Measurements from ENCODE around the gene C11orf91.

The C11orf91 gene

GRCh38 chr11:33674035-33674814 is 26.4 kb downstream of the C11orf91 start:
- H4K20me1 ChIP-seq = no peaks in the 10 kb centered on the region
- H3K4me1 ChIP-seq = peaks cover 0 to 20% (median 6%) of the 10 kb centered on the region in 10 experiments; a peak in 11 of 20 replicates
- no peak for TF ChIP-seq Cebpa-rat (IDR thresholded peaks at IDR 0.05)
- H3K27ac ChIP-seq = no peak overlapping the region
- no peak overlapping the region for H3K4me3 ChIP-seq
- H3K4me2 ChIP-seq = no peak overlapping the region
- peaks cover 0 to 13% (median 10%) of the 10 kb centered on the region in 11 experiments; a peak in 14 of 22 replicates for H3K9me3 ChIP-seq (replicated peaks in 1 of 11)
- no peak overlapping the region for H3K9ac ChIP-seq
- no peaks in the 10 kb centered on the region for H3K27me3 ChIP-seq
- no peaks in the 10 kb centered on the region for H3K36me3 ChIP-seq

DNA sequence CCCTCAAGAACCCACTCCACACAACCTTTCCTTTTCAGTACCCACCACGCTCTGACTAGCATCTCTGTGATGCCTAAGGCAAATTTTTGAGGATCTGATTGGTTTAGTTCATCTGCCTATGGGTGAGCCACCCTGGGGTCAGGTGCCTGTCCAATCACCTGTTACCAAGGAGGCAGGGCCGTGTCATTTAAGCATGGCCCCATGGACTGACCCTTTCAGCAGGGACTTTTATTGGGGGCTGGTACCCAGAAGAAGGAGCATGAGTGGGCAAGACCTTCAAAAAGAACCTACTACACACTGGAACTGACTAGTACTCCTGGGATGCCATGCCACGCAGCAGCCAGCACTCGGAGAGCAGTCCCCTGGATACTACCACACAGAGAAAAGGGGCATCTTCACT is 28.4 kb downstream of the C11orf91 start:
- Histone ChIP-seq H3K4me1 (peaks cover 0 to 20% (median 6%) of the 10 kb centered on the region in 10 experiments; a peak in 11 of 20 replicates), H3K4me3 (no peak overlapping the region)

GRCh38 chr11:33670250-33671011 is 30.2 kb downstream of the C11orf91 start:
- Histone ChIP-seq H3K9me3 (replicated peaks in 1 of 11) (no peaks in the 10 kb centered on the region), H3K4me3 (no peak overlapping the region), H3K27me3 (no peaks in the 10 kb centered on the region), H3K9ac (no peak overlapping the region), H4K20me1 (no peaks in the 10 kb centered on the region), H3K4me2 (peak overlapping the region in 6 of 11 experiments; percentile 3 to 61 (median 40); a peak in 10 of 22 replicates), H3K4me1 (peaks cover 0 to 20% (median 6%) of the 10 kb centered on the region in 10 experiments; a peak in 11 of 20 replicates), H3K27ac (peak overlapping the region in 1 of 11 experiments; percentile 58; a peak in 3 of 22 replicates), H3K36me3 (no peaks in the 10 kb centered on the region)
- no peak for TF ChIP-seq Cebpa-rat (IDR thresholded peaks at IDR 0.05)

More for the DNA sequence above, 28.4 kb downstream of the C11orf91 start:
- no peaks in the 10 kb centered on the region for H3K36me3 ChIP-seq
- no peaks in the 10 kb centered on the region for H3K27me3 ChIP-seq
- no peak overlapping the region for H3K9ac ChIP-seq
- no peak overlapping the region for H3K4me2 ChIP-seq
- H3K9me3 ChIP-seq (replicated peaks in 1 of 11) = peaks cover 0 to 5% (median 0%) of the 10 kb centered on the region in 11 experiments; a peak in 2 of 22 replicates
- no peaks in the 10 kb centered on the region for H4K20me1 ChIP-seq
- no peak overlapping the region for H3K27ac ChIP-seq
- no peak for TF ChIP-seq Cebpa-rat (IDR thresholded peaks at IDR 0.05)

- Histone ChIP-seq H3K4me3 (no peak overlapping the region), H3K27ac (0 out of 22 replicates have a peak overlapping the region, but pooled peaks of 1 of the 11 experiments have one; percentile 58), H3K36me3 (no peaks in the 10 kb centered on the region), H3K9ac (no peak overlapping the region), H3K9me3 (replicated peaks in 1 of 11) (no peaks in the 10 kb centered on the region), H3K27me3 (no peaks in the 10 kb centered on the region), H3K4me1 (peaks cover 0 to 20% (median 6%) of the 10 kb centered on the region in 10 experiments; a peak in 11 of 20 replicates), H3K4me2 (peak overlapping the region in 4 of 11 experiments; percentile 10 to 61 (median 53); a peak in 4 of 22 replicates), H4K20me1 (no peaks in the 10 kb centered on the region)
- no peak for TF ChIP-seq Cebpa-rat (IDR thresholded peaks at IDR 0.05)
These were observed 30.9 kb downstream of the C11orf91 start for GRCh38 chr11:33669598-33670249.

DNA sequence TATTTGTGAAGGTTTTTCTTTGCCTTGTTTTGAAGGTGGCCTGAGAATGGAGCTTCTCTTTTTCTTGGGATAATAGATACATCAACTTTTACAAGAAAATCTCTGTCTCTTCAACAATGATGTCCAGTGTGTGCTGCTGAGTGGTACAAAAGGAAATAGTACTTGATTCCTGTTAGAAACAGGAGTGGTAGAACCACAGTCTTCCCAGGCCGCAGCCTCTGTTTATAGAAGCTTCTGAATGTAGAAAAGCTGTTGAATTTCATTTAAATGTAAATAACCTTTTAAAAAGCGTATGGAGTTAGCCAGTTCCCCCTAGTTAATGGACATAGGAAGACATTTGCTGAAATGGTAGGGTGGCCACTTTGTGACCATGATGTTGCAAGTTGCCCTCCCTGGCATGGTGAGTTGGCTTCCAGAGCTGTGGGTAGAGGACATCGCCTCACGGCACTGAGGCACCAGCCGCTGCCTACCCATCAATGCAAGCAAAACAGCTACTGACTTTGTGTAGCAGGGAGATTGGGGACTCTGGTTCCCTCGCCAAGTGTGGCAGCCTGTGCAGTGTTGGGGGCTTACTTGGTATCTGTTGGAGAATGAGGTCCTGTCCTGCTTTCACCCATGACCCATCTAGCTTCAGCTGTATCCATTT is 31.6 kb downstream of the C11orf91 start:
- Histone ChIP-seq H3K27me3 (no peaks in the 10 kb centered on the region), H3K9me3 (replicated peaks in 1 of 11) (no peaks in the 10 kb centered on the region), H3K27ac (no peak overlapping the region), H3K4me2 (no peak overlapping the region), H4K20me1 (no peaks in the 10 kb centered on the region), H3K9ac (no peak overlapping the region), H3K4me1 (peaks cover 0 to 20% (median 6%) of the 10 kb centered on the region in 10 experiments; a peak in 11 of 20 replicates), H3K4me3 (no peak overlapping the region), H3K36me3 (no peaks in the 10 kb centered on the region)
- no peak for TF ChIP-seq Cebpa-rat (IDR thresholded peaks at IDR 0.05)

DNA sequence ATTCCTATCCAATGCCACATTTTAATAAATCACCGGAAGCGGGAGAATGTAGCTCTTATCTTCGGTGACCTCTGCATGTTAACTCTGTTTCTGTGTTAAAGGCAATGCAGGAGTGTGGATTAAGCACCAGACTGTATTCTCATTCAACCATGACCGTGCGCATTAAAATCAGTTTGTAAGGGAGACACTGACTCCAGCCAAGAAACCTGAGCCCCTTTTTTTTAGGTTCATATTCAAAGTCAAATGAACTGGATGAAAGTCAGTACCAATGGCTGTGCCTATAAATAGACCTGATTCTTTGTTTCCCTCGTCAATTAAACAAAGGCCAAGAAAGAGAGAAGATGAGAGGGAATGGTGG is 32.2 kb downstream of the C11orf91 start:
- no peaks in the 10 kb centered on the region for H4K20me1 ChIP-seq
- no peaks in the 10 kb centered on the region for H3K9me3 ChIP-seq (replicated peaks in 1 of 11)
- no peak overlapping the region for H3K9ac ChIP-seq
- no peak for TF ChIP-seq Cebpa-rat (IDR thresholded peaks at IDR 0.05)
- H3K4me3 ChIP-seq = no peak overlapping the region
- H3K27me3 ChIP-seq = no peaks in the 10 kb centered on the region
- H3K27ac ChIP-seq = no peak overlapping the region
- H3K4me2 ChIP-seq = no peak overlapping the region
- H3K4me1 ChIP-seq = peaks cover 0 to 20% (median 6%) of the 10 kb centered on the region in 10 experiments; a peak in 11 of 20 replicates
- H3K36me3 ChIP-seq = no peaks in the 10 kb centered on the region

DNA sequence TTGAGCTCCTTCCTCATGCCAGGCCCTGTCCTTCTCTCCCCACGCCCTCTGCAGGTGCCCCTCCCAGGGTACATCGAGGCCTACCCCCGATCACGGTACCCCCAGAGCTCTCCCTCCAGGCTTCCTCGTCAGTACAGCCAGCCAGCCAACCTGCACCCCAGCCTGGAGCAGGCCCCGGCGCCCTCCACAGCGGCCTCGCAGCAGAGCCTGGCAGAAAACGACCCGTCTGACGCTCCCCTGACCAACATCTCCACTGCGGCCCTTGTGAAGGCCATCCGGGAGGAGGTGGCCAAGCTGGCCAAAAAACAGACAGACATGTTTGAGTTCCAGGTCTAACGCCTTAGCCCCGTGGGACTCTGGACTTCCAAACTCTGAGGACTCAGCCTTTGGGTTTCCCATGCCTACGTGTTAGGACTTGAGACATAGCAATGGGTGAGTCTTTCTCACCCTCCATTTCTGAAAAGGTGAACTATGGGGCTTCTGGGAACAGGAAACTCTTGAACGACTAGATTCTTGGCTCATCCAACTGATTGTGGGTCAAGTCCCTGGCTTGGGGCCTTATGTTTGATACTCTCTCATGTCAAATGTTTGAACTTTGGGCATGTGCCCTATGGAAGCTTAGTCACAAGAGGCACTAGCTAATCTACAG is 32.7 kb downstream of the C11orf91 start:
- Histone ChIP-seq H3K9me3 (replicated peaks in 1 of 11) (no peaks in the 10 kb centered on the region), H4K20me1 (no peaks in the 10 kb centered on the region), H3K27me3 (no peaks in the 10 kb centered on the region), H3K27ac (no peak overlapping the region), H3K9ac (no peak overlapping the region), H3K36me3 (no peaks in the 10 kb centered on the region), H3K4me1 (peaks cover 0 to 20% (median 6%) of the 10 kb centered on the region in 10 experiments; a peak in 11 of 20 replicates), H3K4me2 (no peak overlapping the region), H3K4me3 (no peak overlapping the region)
- TF ChIP-seq Cebpa-rat (IDR thresholded peaks at IDR 0.05) = no peak

GRCh38 chr11:33665350-33666106 is 35.1 kb downstream of the C11orf91 start:
- Histone ChIP-seq H3K9me3 (replicated peaks in 1 of 11) (no peaks in the 10 kb centered on the region), H3K4me1 (peaks cover 0 to 9% (median 4%) of the 10 kb centered on the region in 10 experiments; a peak in 11 of 20 replicates), H3K27me3 (no peaks in the 10 kb centered on the region), H3K36me3 (no peaks in the 10 kb centered on the region), H3K4me3 (no peak overlapping the region), H3K9ac (no peak overlapping the region), H3K27ac (no peak overlapping the region), H4K20me1 (no peaks in the 10 kb centered on the region), H3K4me2 (no peak overlapping the region)
- no peak for TF ChIP-seq Cebpa-rat (IDR thresholded peaks at IDR 0.05)
